Fibroblast of villous mesenchyme (primary cell): ENCODE results near the gene ALS2CL. TPM values are rescaled to one million over a fixed set of nuclear protein-coding genes. Genes with fewer than 3 reads are reported as not detected.
"Not testable (repeated sequence)": the region's sequence is repeated elsewhere in the genome, so short reads cannot be mapped to it uniquely, and the experiment has no call there.

Experiments
- DNase-seq: peaks from one replicate; pipeline ENCODE4 v3.0.0-alpha.2; 2010; ENCODE audit warnings: low read depth
- H3K4me3 ChIP-seq: 2 replicates; pipeline ENCODE4 v1.5.1; 2011; ENCODE audit warnings: low read depth, mild to moderate bottlenecking, low read length
- total RNA-seq: library from RNA; depleted of rRNA; stranded (reverse); fragments of >200 nt; gene quantifications from 2 replicates; pipeline ENCODE4 v1.2.3, GENCODE V29; 2012
- TF ChIP-seq, protein P1 (sequence below): IDR thresholded peaks from 2 replicates; pipeline ENCODE4 v1.5.1; 2012; ENCODE audit warnings: low read depth, mild to moderate bottlenecking, low read length; ENCODE audit not compliant: insufficient read depth

Gene ALS2CL
- total RNA-seq = 2.6 and 6.0 TPM in 2 replicates

DNA sequence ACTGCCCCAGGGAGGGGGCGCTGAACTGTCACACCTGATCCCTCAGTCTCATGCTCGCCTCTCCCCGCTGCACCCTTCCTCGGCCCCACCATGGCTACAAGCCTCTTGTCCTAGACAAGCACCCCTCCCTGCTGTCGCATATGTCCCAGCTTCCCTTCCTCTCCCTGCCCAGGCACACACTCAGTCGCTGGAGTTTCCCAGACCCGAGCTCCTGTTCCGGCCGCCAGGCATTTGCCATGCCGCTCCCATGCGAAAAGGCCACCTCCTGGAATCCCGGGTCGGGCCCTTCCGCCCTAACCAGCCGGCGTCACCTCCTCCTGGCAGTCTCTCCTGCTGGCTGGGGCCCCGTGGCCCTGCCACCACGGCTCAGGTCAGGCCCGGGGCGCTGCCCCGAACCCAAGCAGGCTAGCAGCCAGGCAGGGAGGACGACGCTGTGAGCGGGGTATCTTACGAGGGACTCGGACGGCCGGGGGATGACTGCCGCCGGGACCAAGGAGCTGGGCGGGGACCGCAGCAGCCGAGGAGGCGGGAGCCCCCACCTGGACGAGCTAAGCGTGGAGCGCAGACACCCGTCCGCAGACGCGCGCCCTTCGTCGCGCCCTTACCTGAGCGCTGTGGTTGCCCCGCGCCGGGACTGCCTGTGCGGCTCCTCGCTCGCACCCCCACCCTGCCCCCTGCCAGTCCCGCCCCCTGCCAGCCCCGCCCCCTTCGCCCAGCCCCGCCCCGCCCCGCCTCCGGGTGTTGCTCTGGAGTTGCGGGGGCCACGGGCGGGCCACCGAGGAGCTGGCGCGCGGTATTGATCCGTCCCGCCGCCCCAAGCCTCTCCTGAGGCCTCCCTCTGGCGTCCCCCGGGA is at the start of gene ALS2CL:
ALS2CL (minus strand) TSS at position 642 of the 854 bp plus-strand sequence. CDS start 4,239 bp downstream, outside the sequence.
- DNase-seq = no peak
- peak within 1 kb of the TSS; percentile 60 for H3K4me3 ChIP-seq
- TF ChIP-seq, protein P1, sequence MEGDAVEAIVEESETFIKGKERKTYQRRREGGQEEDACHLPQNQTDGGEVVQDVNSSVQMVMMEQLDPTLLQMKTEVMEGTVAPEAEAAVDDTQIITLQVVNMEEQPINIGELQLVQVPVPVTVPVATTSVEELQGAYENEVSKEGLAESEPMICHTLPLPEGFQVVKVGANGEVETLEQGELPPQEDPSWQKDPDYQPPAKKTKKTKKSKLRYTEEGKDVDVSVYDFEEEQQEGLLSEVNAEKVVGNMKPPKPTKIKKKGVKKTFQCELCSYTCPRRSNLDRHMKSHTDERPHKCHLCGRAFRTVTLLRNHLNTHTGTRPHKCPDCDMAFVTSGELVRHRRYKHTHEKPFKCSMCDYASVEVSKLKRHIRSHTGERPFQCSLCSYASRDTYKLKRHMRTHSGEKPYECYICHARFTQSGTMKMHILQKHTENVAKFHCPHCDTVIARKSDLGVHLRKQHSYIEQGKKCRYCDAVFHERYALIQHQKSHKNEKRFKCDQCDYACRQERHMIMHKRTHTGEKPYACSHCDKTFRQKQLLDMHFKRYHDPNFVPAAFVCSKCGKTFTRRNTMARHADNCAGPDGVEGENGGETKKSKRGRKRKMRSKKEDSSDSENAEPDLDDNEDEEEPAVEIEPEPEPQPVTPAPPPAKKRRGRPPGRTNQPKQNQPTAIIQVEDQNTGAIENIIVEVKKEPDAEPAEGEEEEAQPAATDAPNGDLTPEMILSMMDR = no peak

- no peak for DNase-seq
- H3K4me3 ChIP-seq = no peak overlapping the region
- TF ChIP-seq, protein P1 = no peak
Observed at GRCh38 chr3:46742992-46743585, 49.6 kb upstream of the ALS2CL start.

- not testable (repeated sequence) for H3K4me3 ChIP-seq, DNase-seq
Observed at GRCh38 chr3:46739565-46739964, 46.1 kb upstream of the ALS2CL start.

DNA sequence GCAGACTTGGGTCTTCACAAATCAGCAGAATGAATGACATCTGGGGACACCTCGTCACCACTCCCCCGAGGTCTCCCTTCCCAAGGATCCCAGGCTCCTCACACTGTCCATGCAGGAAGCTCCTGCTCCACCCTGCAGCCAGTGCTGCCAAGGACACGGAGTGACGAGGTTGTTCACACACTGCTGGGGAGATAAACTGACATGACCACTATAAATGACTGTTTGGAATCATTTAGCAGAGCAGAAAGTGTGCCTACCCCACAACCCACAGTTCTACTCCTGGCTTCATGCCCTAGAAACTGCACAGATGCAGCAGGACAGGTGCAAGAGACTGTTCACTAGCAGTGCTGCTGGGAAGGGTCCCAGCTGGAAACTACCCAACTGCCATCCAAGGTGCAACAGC is 43.9 kb upstream of the ALS2CL start:
- no peak overlapping the region for H3K4me3 ChIP-seq
- TF ChIP-seq, protein P1 = no peak
- no peak for DNase-seq

DNA sequence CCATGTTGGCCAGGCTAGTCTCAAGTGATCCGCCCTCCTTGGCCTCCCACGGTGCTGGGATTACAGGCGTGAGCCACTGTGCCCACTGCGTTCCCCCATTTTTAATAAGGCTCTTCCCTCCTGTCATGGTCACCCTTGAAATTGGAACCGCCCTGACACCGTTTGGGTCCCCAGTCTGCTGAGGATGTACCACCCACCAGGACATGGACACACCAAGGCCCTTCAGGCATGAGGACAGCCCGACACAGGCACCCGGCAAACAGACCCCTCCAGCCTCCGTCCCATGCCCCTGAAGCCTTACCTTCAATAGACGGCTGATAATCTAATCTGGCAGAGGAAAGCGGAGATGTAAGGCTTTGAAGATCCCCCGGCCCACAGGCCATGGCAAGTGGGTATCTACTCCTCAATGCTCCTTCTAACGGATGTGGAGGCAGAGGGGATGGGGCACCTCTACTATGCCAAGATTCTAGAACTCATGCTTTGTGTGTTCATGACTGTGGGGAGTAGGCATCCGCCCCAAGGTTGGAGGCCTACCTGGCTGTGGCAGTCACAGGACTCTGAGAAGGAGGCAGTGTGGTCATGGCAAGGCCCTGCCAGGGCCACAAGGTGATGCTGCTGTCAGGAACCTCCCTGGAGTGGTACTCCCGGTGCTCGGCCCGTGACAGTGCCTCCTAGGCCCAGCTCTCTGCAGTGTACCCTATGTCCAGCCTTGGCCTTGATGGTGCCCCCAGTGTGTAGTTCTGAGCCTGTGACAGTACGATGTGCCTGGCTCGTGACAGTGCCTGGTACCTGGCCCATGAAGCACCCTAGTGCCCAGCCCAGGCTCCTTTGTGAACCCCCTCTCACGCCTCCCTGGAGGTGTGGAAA is 42.8 kb upstream of the ALS2CL start:
- no peak for DNase-seq
- TF ChIP-seq, protein P1 = no peak
- no peak overlapping the region for H3K4me3 ChIP-seq

- DNase-seq = no peak
- TF ChIP-seq, protein P1 = no peak
- no peak overlapping the region for H3K4me3 ChIP-seq
Observed at GRCh38 chr3:46734773-46735172, 41.3 kb upstream of the ALS2CL start.
